Hepatocyte (in vitro differentiated cells): ENCODE results near the gene JAK1.

Source experiments
- EZH2 ChIP-seq: fragments of 200-600 bp; sonication (generic); IDR thresholded peaks from 2 replicates; pipeline ENCODE4 v1.6.1; 2016; ENCODE audit warnings: antibody characterized with exemption, mild to moderate bottlenecking, borderline replicate concordance
- TF ChIP-seq, protein P1 (sequence below): fragments of 200-600 bp; sonication (generic); IDR thresholded peaks from 2 replicates; pipeline ENCODE4 v1.5.1; 2016; ENCODE audit warnings: antibody characterized with exemption, mild to moderate bottlenecking; ENCODE audit not compliant: poor library complexity

DNA sequence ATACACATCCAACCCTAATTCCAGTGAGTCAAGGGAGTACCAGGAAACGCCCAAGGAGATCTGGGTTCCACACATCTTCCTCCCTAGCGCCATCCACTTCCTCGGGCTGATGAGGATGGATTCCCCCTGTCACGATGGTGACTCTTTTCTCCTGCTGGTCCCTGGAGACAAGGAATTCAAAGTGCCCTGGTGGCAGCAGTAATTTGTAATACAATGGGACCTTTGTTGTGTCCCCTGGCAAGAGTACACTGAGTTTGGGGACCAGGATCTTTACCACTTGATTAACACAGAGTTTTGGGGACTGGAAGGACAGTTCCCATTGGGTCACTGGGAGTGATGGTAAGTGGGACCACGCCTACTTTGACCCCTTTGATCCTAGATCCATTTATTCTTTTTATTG lies 9.4 kb upstream of the JAK1 start:
- TF ChIP-seq, protein P1, sequence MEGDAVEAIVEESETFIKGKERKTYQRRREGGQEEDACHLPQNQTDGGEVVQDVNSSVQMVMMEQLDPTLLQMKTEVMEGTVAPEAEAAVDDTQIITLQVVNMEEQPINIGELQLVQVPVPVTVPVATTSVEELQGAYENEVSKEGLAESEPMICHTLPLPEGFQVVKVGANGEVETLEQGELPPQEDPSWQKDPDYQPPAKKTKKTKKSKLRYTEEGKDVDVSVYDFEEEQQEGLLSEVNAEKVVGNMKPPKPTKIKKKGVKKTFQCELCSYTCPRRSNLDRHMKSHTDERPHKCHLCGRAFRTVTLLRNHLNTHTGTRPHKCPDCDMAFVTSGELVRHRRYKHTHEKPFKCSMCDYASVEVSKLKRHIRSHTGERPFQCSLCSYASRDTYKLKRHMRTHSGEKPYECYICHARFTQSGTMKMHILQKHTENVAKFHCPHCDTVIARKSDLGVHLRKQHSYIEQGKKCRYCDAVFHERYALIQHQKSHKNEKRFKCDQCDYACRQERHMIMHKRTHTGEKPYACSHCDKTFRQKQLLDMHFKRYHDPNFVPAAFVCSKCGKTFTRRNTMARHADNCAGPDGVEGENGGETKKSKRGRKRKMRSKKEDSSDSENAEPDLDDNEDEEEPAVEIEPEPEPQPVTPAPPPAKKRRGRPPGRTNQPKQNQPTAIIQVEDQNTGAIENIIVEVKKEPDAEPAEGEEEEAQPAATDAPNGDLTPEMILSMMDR = no peak
- no peak for TF ChIP-seq EZH2
